Uterus (tissue), 4 donors: ENCODE measurements around the gene SERGEF. TPM values are rescaled to one million over a fixed set of nuclear protein-coding genes. Genes with fewer than 3 reads are reported as not detected.

Experiments
- DNase-seq, 2 donors: peaks; one replicate each; pipeline ENCODE4 v3.0.0-alpha.2; 2019 to 2020
- H3K27ac ChIP-seq, 2 donors: fragments of 200-600 bp; sonication (generic); 1 replicate in 1 of 2; 2 replicates in 1 of 2; pipeline ENCODE4 v1.5.1; 2016 to 2018
- H3K27me3 ChIP-seq, 2 donors: fragments of 200-600 bp; sonication (generic); one replicate each; pipeline ENCODE4 v1.5.1; 2018 to 2019; ENCODE audit warnings: control low read depth in 1 of 2
- H3K36me3 ChIP-seq, 2 donors: fragments of 200-600 bp; sonication (generic); one replicate each; pipeline ENCODE4 v1.5.1; 2019; ENCODE audit warnings: control low read depth in 1 of 2
- H3K4me1 ChIP-seq, 2 donors: fragments of 200-600 bp; sonication (generic); one replicate each; pipeline ENCODE4 v1.5.1; 2018 to 2019; ENCODE audit warnings: control low read depth in 1 of 2
- H3K4me3 ChIP-seq, 2 donors: fragments of 200-600 bp; sonication (generic); 1 replicate in 1 of 2; 2 replicates in 1 of 2; pipeline ENCODE4 v1.5.1; 2018 to 2019; ENCODE audit warnings: mild to moderate bottlenecking in 1 of 2
- H3K9me3 ChIP-seq, 2 donors: fragments of 200-600 bp; sonication (generic); one replicate each; pipeline ENCODE4 v1.5.1; 2019; ENCODE audit warnings: control low read depth in 1 of 2
- CTCF ChIP-seq, 4 experiments: fragments of 200-600 bp in 2 of 4; fragments of 450-650 bp in 2 of 4; sonication (generic) in 2 of 4; IDR thresholded peaks; one replicate each; pipeline ENCODE4 v1.5.1; 2016 to 2019; ENCODE audit warnings: antibody characterized with exemption in 4 of 4, mild to moderate bottlenecking in 2 of 4, moderate library complexity in 1 of 4
- POLR2A ChIP-seq, 2 donors: fragments of 450-650 bp; IDR thresholded peaks; one replicate each; pipeline ENCODE4 v1.6.1; 2016; ENCODE audit warnings: antibody characterized with exemption in 2 of 2, mild to moderate bottlenecking in 1 of 2, moderate library complexity in 1 of 2
- intact Hi-C: fragments of 100-400 bp; cut with DNase I; formaldehyde crosslinking; loops from one replicate; pipeline ENCODE4 v1.15.1; 2023; ENCODE audit warnings: low total_unique reads
- total RNA-seq, 4 donors: library from RNA; depleted of rRNA in 3 of 4; stranded (reverse); fragments of >200 nt in 3 of 4; gene quantifications; one replicate each; pipeline versions ENCODE4 v1.1.0 to v1.2.4, GENCODE V29; 2014 to 2023
- donor health status: DM: yes; HTN: yes; CAD: no.

The SERGEF gene
- total RNA-seq, 4 donors from 2014 or later: 12.6 to 64.4 (median 43.7) TPM

GRCh38 chr11:17934194-17934593 lies 78.7 kb downstream of the SERGEF start:
- Histone ChIP-seq H3K4me3 (no peak overlapping the region), H3K9me3 (no peaks in the 10 kb centered on the region), H3K4me1 (no peaks in the 10 kb centered on the region), H3K27me3 (no peaks in the 10 kb centered on the region), H3K27ac (no peak overlapping the region), H3K36me3 (no peaks in the 10 kb centered on the region)
- no peak for TF ChIP-seq CTCF (IDR thresholded peaks at IDR 0.05)
- intact Hi-C loops: no loop called here
- no peak for DNase-seq

GRCh38 chr11:17933708-17934107 lies 79.1 kb downstream of the SERGEF start:
- H3K4me1 ChIP-seq: no peaks in the 10 kb centered on the region
- H3K27me3 ChIP-seq: no peaks in the 10 kb centered on the region
- intact Hi-C loops: no loop called here
- no peak for DNase-seq
- TF ChIP-seq POLR2A (IDR thresholded peaks at IDR 0.05): no peak
- no peak for TF ChIP-seq CTCF (IDR thresholded peaks at IDR 0.05)
- H3K4me3 ChIP-seq: no peak overlapping the region
- H3K9me3 ChIP-seq: no peaks in the 10 kb centered on the region
- no peaks in the 10 kb centered on the region for H3K36me3 ChIP-seq
- H3K27ac ChIP-seq: no peak overlapping the region

GRCh38 chr11:17932472-17932871 lies 80.4 kb downstream of the SERGEF start:
- Histone ChIP-seq H3K9me3 (no peaks in the 10 kb centered on the region), H3K27ac (no peak overlapping the region), H3K36me3 (no peaks in the 10 kb centered on the region), H3K4me1 (no peaks in the 10 kb centered on the region), H3K4me3 (no peak overlapping the region), H3K27me3 (no peaks in the 10 kb centered on the region)
- no peak for DNase-seq
- intact Hi-C loops: no loop called here
- TF ChIP-seq POLR2A (IDR thresholded peaks at IDR 0.05) (no peak), CTCF (IDR thresholded peaks at IDR 0.05) (no peak)

- Histone ChIP-seq H3K27ac (no peak overlapping the region), H3K4me1 (no peaks in the 10 kb centered on the region), H3K4me3 (no peak overlapping the region), H3K9me3 (no peaks in the 10 kb centered on the region), H3K36me3 (no peaks in the 10 kb centered on the region), H3K27me3 (no peaks in the 10 kb centered on the region)
- intact Hi-C loops: no loop called here
- TF ChIP-seq POLR2A (IDR thresholded peaks at IDR 0.05): no peak
- TF ChIP-seq CTCF (IDR thresholded peaks at IDR 0.05): no peak
- DNase-seq: no peak
Observed at GRCh38 chr11:17931595-17931994, 81.3 kb downstream of the SERGEF start.

- Histone ChIP-seq H3K9me3 (no peaks in the 10 kb centered on the region), H3K36me3 (no peaks in the 10 kb centered on the region), H3K4me3 (no peak overlapping the region), H3K27me3 (no peaks in the 10 kb centered on the region), H3K27ac (no peak overlapping the region), H3K4me1 (no peaks in the 10 kb centered on the region)
- TF ChIP-seq CTCF (IDR thresholded peaks at IDR 0.05): no peak
- no peak for TF ChIP-seq POLR2A (IDR thresholded peaks at IDR 0.05)
- no peak for DNase-seq
- intact Hi-C loops: no loop called here
Observed at GRCh38 chr11:17930544-17931125, 82.2 kb downstream of the SERGEF start.
